Progenitor cell of endocrine pancreas (in vitro differentiated cells): ENCODE measurements around the gene AFDN. TPM values are rescaled to one million over a fixed set of nuclear protein-coding genes. Genes with fewer than 3 reads are reported as not detected.

ENCODE experiments used
- DNase-seq: peaks from one replicate; pipeline ENCODE4 v3.0.0; 2021; ENCODE audit warnings: low spot score; ENCODE audit not compliant: unreplicated experiment
- H3K27ac Mint-ChIP-seq: 2 replicates; pipeline ENCODE4 v1.8.0; 2021; ENCODE audit warnings: mild to moderate bottlenecking, moderate library complexity, mixed read lengths
- H3K27me3 Mint-ChIP-seq: 2 replicates; pipeline ENCODE4 v1.8.0; 2021; ENCODE audit warnings: mixed read lengths
- H3K36me3 Mint-ChIP-seq: 2 replicates; pipeline ENCODE4 v1.8.0; 2022; ENCODE audit warnings: mixed read lengths; ENCODE audit not compliant: insufficient read depth
- H3K4me1 Mint-ChIP-seq: 2 replicates; pipeline ENCODE4 v1.8.0; 2021; ENCODE audit warnings: low read depth, mixed read lengths
- H3K4me3 Mint-ChIP-seq: 2 replicates; pipeline ENCODE4 v1.8.0; 2021; ENCODE audit warnings: low read depth, mild to moderate bottlenecking, moderate library complexity, mixed read lengths
- H3K9me3 Mint-ChIP-seq: 2 replicates; pipeline ENCODE4 v1.8.0; 2021; ENCODE audit warnings: low read depth, mixed read lengths
- CTCF ChIP-seq: fragments of 200-600 bp; sonication (generic); IDR thresholded peaks from one replicate; pipeline ENCODE4 v1.5.0; 2021; ENCODE audit warnings: antibody characterized with exemption, mild to moderate bottlenecking; ENCODE audit not compliant: unreplicated experiment
- long read RNA-seq: library from polyadenylated mRNA; unstranded; transcript quantifications from one replicate; pipeline ENCODE4 v2.0.0, GENCODE V29; 2020
- total RNA-seq: library from RNA; stranded (reverse); gene quantifications from 2 replicates; pipeline ENCODE4 v1.2.1, GENCODE V29; 2021

AFDN gene, protein sequence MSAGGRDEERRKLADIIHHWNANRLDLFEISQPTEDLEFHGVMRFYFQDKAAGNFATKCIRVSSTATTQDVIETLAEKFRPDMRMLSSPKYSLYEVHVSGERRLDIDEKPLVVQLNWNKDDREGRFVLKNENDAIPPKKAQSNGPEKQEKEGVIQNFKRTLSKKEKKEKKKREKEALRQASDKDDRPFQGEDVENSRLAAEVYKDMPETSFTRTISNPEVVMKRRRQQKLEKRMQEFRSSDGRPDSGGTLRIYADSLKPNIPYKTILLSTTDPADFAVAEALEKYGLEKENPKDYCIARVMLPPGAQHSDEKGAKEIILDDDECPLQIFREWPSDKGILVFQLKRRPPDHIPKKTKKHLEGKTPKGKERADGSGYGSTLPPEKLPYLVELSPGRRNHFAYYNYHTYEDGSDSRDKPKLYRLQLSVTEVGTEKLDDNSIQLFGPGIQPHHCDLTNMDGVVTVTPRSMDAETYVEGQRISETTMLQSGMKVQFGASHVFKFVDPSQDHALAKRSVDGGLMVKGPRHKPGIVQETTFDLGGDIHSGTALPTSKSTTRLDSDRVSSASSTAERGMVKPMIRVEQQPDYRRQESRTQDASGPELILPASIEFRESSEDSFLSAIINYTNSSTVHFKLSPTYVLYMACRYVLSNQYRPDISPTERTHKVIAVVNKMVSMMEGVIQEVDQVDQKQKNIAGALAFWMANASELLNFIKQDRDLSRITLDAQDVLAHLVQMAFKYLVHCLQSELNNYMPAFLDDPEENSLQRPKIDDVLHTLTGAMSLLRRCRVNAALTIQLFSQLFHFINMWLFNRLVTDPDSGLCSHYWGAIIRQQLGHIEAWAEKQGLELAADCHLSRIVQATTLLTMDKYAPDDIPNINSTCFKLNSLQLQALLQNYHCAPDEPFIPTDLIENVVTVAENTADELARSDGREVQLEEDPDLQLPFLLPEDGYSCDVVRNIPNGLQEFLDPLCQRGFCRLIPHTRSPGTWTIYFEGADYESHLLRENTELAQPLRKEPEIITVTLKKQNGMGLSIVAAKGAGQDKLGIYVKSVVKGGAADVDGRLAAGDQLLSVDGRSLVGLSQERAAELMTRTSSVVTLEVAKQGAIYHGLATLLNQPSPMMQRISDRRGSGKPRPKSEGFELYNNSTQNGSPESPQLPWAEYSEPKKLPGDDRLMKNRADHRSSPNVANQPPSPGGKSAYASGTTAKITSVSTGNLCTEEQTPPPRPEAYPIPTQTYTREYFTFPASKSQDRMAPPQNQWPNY (N-terminal part only)
- 421 and 423 TPM in 2 replicates for total RNA-seq
- long read RNA-seq, transcript AFDN-220 (2 exons, 1,257 nt) = major isoform, 6 of 29 reads
- long read RNA-seq, partial matches to known transcripts = 12 of 29 reads
- long read RNA-seq, other reads (novel, unspliced or antisense) = 9 of 29 reads

GRCh38 chr6:167826896-167827582 lies at the start of gene AFDN:
Gene AFDN, plus strand, starts transcription at chr6:167826911. Its CDS starts 222 bp downstream, at chr6:167827133.
- Mint-ChIP-seq H3K9me3 (no peaks in the 10 kb centered on the region), H3K36me3 (peaks cover 12% of the 10 kb centered on the region), H3K4me1 (peaks cover 41% of the 10 kb centered on the region), H3K27ac (peak within 1 kb of the TSS; percentile 99), H3K27me3 (no peaks in the 10 kb centered on the region), H3K4me3 (peak within 1 kb of the TSS; percentile 96)
- TF ChIP-seq CTCF = no peak
- DNase-seq = peak; percentile 56

DNA sequence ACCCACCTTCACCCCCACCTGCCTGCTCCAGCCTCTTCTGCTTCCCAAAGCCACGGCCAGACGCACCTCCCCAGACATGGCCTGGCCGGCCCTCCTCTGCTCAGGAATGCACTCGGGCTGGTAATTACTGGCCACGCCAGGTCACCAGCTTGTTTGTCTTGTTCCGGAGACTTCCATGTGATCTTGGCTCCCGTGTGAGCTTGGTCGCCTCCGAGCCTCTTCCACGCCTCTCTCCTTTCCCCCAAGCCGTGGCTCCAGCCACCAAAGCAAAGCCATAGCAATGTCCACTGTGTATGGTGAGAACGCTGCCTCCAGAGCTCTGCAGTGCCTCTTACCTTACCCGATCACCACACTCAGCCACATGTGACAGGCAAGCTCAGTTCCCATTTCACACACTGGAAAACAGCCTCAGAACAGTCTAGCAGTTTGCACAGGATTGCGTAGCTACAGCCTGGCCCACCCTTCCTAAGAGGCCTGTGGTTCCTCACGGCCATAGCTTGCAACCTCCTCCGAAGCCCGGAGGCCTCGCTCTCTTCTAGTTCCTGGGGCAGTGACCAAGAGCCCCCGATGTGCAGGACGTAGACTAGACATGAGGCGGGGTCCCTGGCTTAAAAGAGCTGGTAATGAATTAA lies 48.1 kb upstream of the AFDN start:
- no peaks in the 10 kb centered on the region for H3K36me3 Mint-ChIP-seq
- no peak for TF ChIP-seq CTCF
- no peaks in the 10 kb centered on the region for H3K9me3 Mint-ChIP-seq
- no peaks in the 10 kb centered on the region for H3K27me3 Mint-ChIP-seq
- no peak overlapping the region for H3K4me3 Mint-ChIP-seq
- peak overlapping the region; percentile 42 for H3K27ac Mint-ChIP-seq
- no peak for DNase-seq
- H3K4me1 Mint-ChIP-seq = peaks cover 39% of the 10 kb centered on the region

GRCh38 chr6:167779129-167779992 lies 47.4 kb upstream of the AFDN start:
- Mint-ChIP-seq H3K4me1 (peaks cover 39% of the 10 kb centered on the region), H3K9me3 (no peaks in the 10 kb centered on the region), H3K27me3 (no peaks in the 10 kb centered on the region), H3K4me3 (no peak overlapping the region), H3K27ac (no peak overlapping the region), H3K36me3 (no peaks in the 10 kb centered on the region)
- DNase-seq = no peak
- no peak for TF ChIP-seq CTCF

GRCh38 chr6:167779993-167780655 lies 46.6 kb upstream of the AFDN start:
- no peak overlapping the region for H3K27ac Mint-ChIP-seq
- no peaks in the 10 kb centered on the region for H3K27me3 Mint-ChIP-seq
- H3K4me3 Mint-ChIP-seq = no peak overlapping the region
- H3K4me1 Mint-ChIP-seq = peaks cover 39% of the 10 kb centered on the region
- DNase-seq = no peak
- H3K36me3 Mint-ChIP-seq = no peaks in the 10 kb centered on the region
- TF ChIP-seq CTCF = no peak
- no peaks in the 10 kb centered on the region for H3K9me3 Mint-ChIP-seq
